ENCODE data around the gene WASL. TPM values are rescaled to one million over a fixed set of nuclear protein-coding genes. Genes with fewer than 3 reads are reported as not detected.

The WASL gene
- total RNA-seq, 2 experiments from 2014 or later: 5.8 to 5.9 TPM

DNA sequence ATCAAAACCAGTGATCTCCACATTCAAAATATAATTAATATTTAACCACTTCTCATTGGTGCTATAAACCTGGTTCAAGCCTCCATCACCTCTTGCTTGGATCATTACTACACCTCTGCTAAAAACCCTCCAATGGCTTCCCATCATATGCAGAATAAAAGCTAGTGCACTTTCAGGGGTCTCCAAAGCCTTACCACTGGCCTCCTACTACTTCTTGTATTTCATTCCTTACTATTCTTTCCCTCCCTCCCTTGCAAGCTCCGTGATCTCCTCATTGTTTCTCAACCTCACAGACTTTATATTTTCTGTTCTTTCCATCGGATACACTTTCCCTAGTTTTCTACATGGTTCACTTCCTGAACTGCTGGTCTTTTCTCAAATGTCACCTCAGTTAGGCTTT is 61.6 kb downstream of the WASL start:
- ChIA-PET POLR2A (no interaction called here), CTCF (interaction anchor here (1.2 to 1.8 kb wide), 2 partner anchors 14 to 110 kb away, joined by 3 to 6 read pairs; no protein-coding TSS in a partner anchor)
- intact Hi-C loops (cut with micrococcal nuclease): no loop called here
- Mint-ChIP-seq H3K27ac (peak overlapping the region; percentile 19), H3K36me3 (ENCODE audit: low read depth) (peaks cover 4% of the 10 kb centered on the region), H3K9me3 (no peaks in the 10 kb centered on the region), H3K4me3 (no peak overlapping the region), H3K4me1 (ENCODE audit: low read depth) (no peaks in the 10 kb centered on the region), H3K27me3 (no peaks in the 10 kb centered on the region)
- ATAC-seq (no peak), DNase-seq (no peak)
- no peak for TF ChIP-seq CTCF (IDR thresholded peaks at IDR 0.05)

- Mint-ChIP-seq H3K27me3 (no peaks in the 10 kb centered on the region), H3K9me3 (no peaks in the 10 kb centered on the region), H3K36me3 (ENCODE audit: low read depth) (no peaks in the 10 kb centered on the region), H3K4me3 (no peak overlapping the region), H3K4me1 (ENCODE audit: low read depth) (no peaks in the 10 kb centered on the region), H3K27ac (no peak overlapping the region)
- POLR2A ChIA-PET: no interaction called here
- DNase-seq (peak; percentile 17), ATAC-seq (peak; percentile 45)
- TF ChIP-seq CTCF (IDR thresholded peaks at IDR 0.05): peak; percentile 66
- CTCF ChIA-PET: interaction anchor here (0.7 to 2.8 kb wide), 27 partner anchors 8 to 208 kb away, joined by 3 to 19 read pairs (median 4); no protein-coding TSS in a partner anchor
- intact Hi-C loops (cut with micrococcal nuclease): loop anchor here (5.0 kb wide), 1 partner anchor 185 kb away; no protein-coding TSS in a partner anchor
Measured at GRCh38 chr7:123682690-123683089, 66.1 kb downstream of the WASL start.

DNA sequence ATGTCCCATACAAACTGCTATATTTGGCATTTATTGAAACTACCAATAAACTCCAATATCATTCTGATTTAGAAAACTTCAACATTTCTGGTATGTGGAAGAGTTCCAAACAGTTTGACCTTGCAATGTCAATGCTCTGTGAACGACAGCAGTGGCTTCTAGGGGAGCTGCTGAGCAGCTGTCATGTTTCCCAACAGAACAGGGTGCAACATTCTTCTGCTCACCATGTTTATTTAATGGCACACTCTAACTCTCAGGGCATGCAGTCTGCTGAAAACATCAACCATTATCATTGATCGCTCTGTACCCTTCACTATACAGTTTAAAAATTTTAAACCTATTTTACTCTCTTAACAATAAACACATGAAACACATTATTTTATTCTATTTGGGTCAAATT is 67.2 kb downstream of the WASL start:
- DNase-seq: no peak
- Mint-ChIP-seq H3K36me3 (ENCODE audit: low read depth) (no peaks in the 10 kb centered on the region), H3K4me3 (no peak overlapping the region), H3K9me3 (no peaks in the 10 kb centered on the region), H3K4me1 (ENCODE audit: low read depth) (no peaks in the 10 kb centered on the region), H3K27ac (no peak overlapping the region), H3K27me3 (no peaks in the 10 kb centered on the region)
- POLR2A ChIA-PET: interaction anchor here (0.6 kb wide), 1 partner anchor 68 kb away, joined by 4 read pairs; the partner anchor contains the start of gene WASL
- CTCF ChIA-PET: interaction anchor here (0.9 to 2.8 kb wide), 14 partner anchors 12 to 209 kb away, joined by 3 to 19 read pairs (median 5); no protein-coding TSS in a partner anchor
- no peak for ATAC-seq
- intact Hi-C loops (cut with micrococcal nuclease): loop anchor here (5.0 kb wide), 1 partner anchor 186 kb away; no protein-coding TSS in a partner anchor
- no peak for TF ChIP-seq CTCF (IDR thresholded peaks at IDR 0.05)

DNA sequence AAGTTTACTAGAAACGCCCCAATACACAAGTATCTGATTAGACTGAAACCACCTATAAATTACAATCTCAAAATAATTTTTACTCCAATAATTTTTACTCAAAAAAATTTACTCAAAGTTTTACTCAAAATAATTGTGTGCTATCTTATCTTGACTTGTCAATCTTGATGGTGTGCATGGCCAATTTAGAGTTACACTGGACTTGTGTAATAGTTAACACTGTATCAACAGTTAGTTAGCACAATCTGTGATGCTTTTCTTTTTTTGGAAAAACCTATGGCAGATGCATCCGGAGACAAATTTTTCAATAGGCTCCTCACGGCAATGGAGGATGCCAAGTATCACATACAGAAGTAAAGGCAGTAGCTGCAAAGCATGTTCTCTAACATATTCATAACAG is 68.2 kb downstream of the WASL start:
- no peak for TF ChIP-seq CTCF (IDR thresholded peaks at IDR 0.05)
- H3K27me3 Mint-ChIP-seq: no peaks in the 10 kb centered on the region
- no peaks in the 10 kb centered on the region for H3K36me3 Mint-ChIP-seq (ENCODE audit: low read depth)
- POLR2A ChIA-PET: no interaction called here
- H3K9me3 Mint-ChIP-seq: no peaks in the 10 kb centered on the region
- ATAC-seq: no peak
- no peaks in the 10 kb centered on the region for H3K4me1 Mint-ChIP-seq (ENCODE audit: low read depth)
- no peak overlapping the region for H3K4me3 Mint-ChIP-seq
- no peak for DNase-seq
- no peak overlapping the region for H3K27ac Mint-ChIP-seq
- intact Hi-C loops (cut with micrococcal nuclease): loop anchor here (5.0 kb wide), 1 partner anchor 187 kb away; no protein-coding TSS in a partner anchor
- CTCF ChIA-PET: interaction anchor here (2.3 to 2.8 kb wide), 3 partner anchors 22 to 191 kb away, joined by 14 to 19 read pairs (median 16); no protein-coding TSS in a partner anchor

DNA sequence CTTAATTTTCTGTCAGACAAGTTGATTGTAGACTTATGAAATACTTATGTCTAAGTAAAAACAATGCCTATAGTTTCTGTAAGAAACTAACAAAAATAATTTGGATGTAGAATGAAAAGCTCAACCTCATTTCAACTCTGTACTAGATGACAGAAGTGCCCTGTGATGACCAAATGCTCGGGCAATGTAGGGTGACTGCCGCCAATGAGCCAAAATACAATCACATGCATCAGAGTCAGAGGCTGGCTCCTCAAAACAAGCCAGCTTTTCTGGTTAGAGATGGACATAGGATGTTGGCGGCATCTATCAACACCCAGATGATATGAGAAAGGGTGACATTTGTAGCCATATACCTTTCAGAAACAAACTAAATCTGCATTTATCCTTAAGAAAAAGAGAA is 69.2 kb downstream of the WASL start:
- ChIA-PET POLR2A (interaction anchor here (0.6 kb wide), 1 partner anchor 10 kb away, joined by 4 read pairs; no protein-coding TSS in a partner anchor), CTCF (interaction anchor here (0.9 to 1.3 kb wide), 2 partner anchors 84 to 185 kb away, joined by 3 read pairs; no protein-coding TSS in a partner anchor)
- Mint-ChIP-seq H3K9me3 (no peaks in the 10 kb centered on the region), H3K4me3 (no peak overlapping the region), H3K36me3 (ENCODE audit: low read depth) (no peaks in the 10 kb centered on the region), H3K4me1 (ENCODE audit: low read depth) (no peaks in the 10 kb centered on the region), H3K27ac (no peak overlapping the region), H3K27me3 (no peaks in the 10 kb centered on the region)
- intact Hi-C loops (cut with micrococcal nuclease): loop anchor here (5.0 kb wide), 1 partner anchor 188 kb away; no protein-coding TSS in a partner anchor
- no peak for TF ChIP-seq CTCF (IDR thresholded peaks at IDR 0.05)
- ATAC-seq (no peak), DNase-seq (no peak)

Measured in activated CD8-positive, alpha-beta T cell treated with anti-CD3 and anti-CD28 coated beads for 36 hours (primary cell).